ENCODE results near the gene CAST.

The CAST gene

GRCh38 chr5:96753848-96754247 is 91.7 kb downstream of the CAST start:
- Mint-ChIP-seq H3K9me3 (no peaks in the 10 kb centered on the region), H3K27me3 (no peaks in the 10 kb centered on the region), H3K27ac (no peak overlapping the region), H3K36me3 (peaks cover 4% of the 10 kb centered on the region), H3K4me3 (no peak overlapping the region), H3K4me1 (peaks cover 9% of the 10 kb centered on the region)

GRCh38 chr5:96755851-96756250 is 93.7 kb downstream of the CAST start:
- Mint-ChIP-seq H3K9me3 (no peaks in the 10 kb centered on the region), H3K36me3 (peaks cover 5% of the 10 kb centered on the region), H3K4me1 (peaks cover 13% of the 10 kb centered on the region), H3K27me3 (no peaks in the 10 kb centered on the region), H3K4me3 (no peak overlapping the region), H3K27ac (peak overlapping the region; percentile 72)

GRCh38 chr5:96756985-96757384 is 94.8 kb downstream of the CAST start:
- Mint-ChIP-seq H3K27me3 (no peaks in the 10 kb centered on the region), H3K9me3 (no peaks in the 10 kb centered on the region), H3K4me3 (no peak overlapping the region), H3K4me1 (peaks cover 12% of the 10 kb centered on the region), H3K36me3 (peaks cover 5% of the 10 kb centered on the region), H3K27ac (no peak overlapping the region)

DNA sequence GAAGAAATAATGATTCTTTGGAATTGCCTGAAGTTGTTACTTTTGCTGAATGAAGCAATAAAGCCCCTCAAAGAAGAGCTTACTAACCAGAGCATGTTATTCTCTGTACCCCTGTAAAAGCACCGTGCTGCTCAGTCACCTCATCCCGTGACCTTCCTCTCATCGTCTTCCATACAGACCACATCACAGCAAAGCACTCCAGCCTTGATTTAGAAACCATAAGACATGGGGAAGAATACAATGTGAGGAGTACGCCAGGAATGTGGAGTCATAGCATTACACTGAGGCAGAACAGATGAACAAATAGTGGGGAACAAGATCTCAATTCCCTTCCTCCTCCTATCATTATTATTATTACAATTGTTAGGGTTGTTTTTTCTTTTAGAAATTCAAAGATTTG is 96.4 kb downstream of the CAST start:
- H3K36me3 Mint-ChIP-seq, result peaks cover 5% of the 10 kb centered on the region
- no peaks in the 10 kb centered on the region for H3K27me3 Mint-ChIP-seq
- H3K4me3 Mint-ChIP-seq, result no peak overlapping the region
- H3K27ac Mint-ChIP-seq, result peak overlapping the region; percentile 88
- no peaks in the 10 kb centered on the region for H3K9me3 Mint-ChIP-seq
- peaks cover 15% of the 10 kb centered on the region for H3K4me1 Mint-ChIP-seq

GRCh38 chr5:96761618-96762017 is 99.4 kb downstream of the CAST start:
- Mint-ChIP-seq H3K4me1 (peaks cover 15% of the 10 kb centered on the region), H3K27me3 (no peaks in the 10 kb centered on the region), H3K36me3 (peaks cover 5% of the 10 kb centered on the region), H3K27ac (peak overlapping the region; percentile 46), H3K9me3 (no peaks in the 10 kb centered on the region), H3K4me3 (no peak overlapping the region)

DNA sequence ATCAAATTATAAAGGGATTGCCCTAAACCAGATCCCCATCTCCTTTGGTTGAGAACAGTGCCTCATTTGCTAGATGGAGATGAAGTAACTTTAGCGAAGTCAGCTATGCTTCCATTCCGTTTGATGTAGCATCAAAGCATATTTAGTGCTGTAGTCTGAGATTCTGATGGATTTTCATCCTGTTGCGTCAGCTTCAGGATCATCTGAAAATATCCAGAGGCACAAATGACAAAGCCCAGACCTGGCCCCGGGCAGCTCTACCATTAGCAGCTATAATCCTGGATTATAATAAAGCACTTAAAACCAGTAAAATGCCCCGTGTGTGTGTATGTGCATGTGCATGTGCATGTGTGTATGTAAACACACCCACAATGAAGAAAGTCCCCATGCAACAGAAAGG is 100.8 kb downstream of the CAST start:
- no peaks in the 10 kb centered on the region for H3K27me3 Mint-ChIP-seq
- H3K36me3 Mint-ChIP-seq, result peaks cover 6% of the 10 kb centered on the region
- H3K27ac Mint-ChIP-seq, result no peak overlapping the region
- no peaks in the 10 kb centered on the region for H3K9me3 Mint-ChIP-seq
- H3K4me3 Mint-ChIP-seq, result no peak overlapping the region
- peaks cover 15% of the 10 kb centered on the region for H3K4me1 Mint-ChIP-seq

DNA sequence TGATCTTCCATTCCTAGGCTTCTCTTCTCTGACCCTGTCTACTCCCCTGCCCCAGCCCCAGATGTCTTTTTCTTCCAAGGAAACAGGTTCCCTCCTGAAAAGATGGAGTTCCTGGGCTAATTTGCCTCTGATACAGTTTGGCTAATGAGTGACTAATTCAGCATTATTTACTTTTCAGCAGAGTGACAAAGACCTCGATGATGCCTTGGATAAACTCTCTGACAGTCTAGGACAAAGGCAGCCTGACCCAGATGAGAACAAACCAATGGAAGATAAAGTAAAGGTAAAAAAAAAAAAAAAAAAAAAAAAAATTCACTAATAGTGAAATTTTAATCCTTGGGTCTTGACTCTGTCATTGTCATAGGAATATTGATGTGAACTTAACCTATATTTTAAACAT is 102.9 kb downstream of the CAST start:
- H3K4me3 Mint-ChIP-seq, result no peak overlapping the region
- peaks cover 7% of the 10 kb centered on the region for H3K36me3 Mint-ChIP-seq
- peaks cover 6% of the 10 kb centered on the region for H3K4me1 Mint-ChIP-seq
- no peaks in the 10 kb centered on the region for H3K9me3 Mint-ChIP-seq
- peak overlapping the region; percentile 12 for H3K27ac Mint-ChIP-seq
- no peaks in the 10 kb centered on the region for H3K27me3 Mint-ChIP-seq

GRCh38 chr5:96768708-96769251 is 106.6 kb downstream of the CAST start:
- Mint-ChIP-seq H3K4me3 (no peak overlapping the region), H3K36me3 (peaks cover 12% of the 10 kb centered on the region), H3K9me3 (no peaks in the 10 kb centered on the region), H3K4me1 (peaks cover 12% of the 10 kb centered on the region), H3K27me3 (no peaks in the 10 kb centered on the region), H3K27ac (peak overlapping the region; percentile 48)

DNA sequence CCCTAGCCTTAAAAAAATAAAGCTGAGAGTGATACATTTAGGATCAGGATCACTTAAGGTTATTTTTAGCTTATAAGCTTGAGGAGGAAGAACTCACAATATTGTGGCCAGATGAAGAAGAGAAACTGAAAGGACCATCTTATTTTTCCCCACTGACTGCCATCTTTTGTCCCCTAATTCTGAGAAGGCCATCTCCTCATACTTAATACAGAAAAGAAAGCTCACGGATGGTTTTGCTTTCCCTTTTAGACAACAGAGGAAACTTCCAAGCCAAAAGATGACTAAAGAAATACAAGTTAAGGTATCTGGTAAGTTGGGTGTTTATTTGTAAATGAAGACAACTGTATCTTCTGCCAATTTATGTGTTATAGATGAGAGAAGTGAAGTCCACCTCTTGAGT is 109.2 kb downstream of the CAST start:
- peak overlapping the region; percentile 90 for H3K27ac Mint-ChIP-seq
- no peaks in the 10 kb centered on the region for H3K27me3 Mint-ChIP-seq
- H3K9me3 Mint-ChIP-seq, result no peaks in the 10 kb centered on the region
- no peak overlapping the region for H3K4me3 Mint-ChIP-seq
- peaks cover 18% of the 10 kb centered on the region for H3K36me3 Mint-ChIP-seq
- H3K4me1 Mint-ChIP-seq, result peaks cover 12% of the 10 kb centered on the region

- Mint-ChIP-seq H3K9me3 (no peaks in the 10 kb centered on the region), H3K27me3 (no peaks in the 10 kb centered on the region), H3K27ac (peak overlapping the region; percentile 9), H3K4me3 (no peak overlapping the region), H3K36me3 (peaks cover 18% of the 10 kb centered on the region), H3K4me1 (peaks cover 12% of the 10 kb centered on the region)
Observed at GRCh38 chr5:96772111-96772510, 109.9 kb downstream of the CAST start.

DNA sequence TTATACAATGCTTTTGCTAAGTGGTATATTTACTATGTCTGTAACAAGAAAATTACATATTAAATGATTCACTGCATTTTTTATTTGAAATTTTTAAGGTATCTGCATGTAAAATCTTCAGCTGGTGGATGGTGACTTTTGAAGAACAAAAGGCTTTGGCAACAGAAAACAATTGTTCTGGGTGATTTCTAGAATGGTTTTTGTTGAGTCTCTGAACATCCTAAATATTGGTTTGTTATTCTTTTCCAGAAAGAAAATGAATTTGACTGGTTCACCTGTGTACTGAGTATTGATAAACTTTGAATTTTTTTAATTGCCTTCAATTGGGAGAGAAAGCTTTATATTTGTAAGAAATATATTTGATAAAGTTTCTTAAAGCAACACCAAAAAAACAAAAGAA is 110.4 kb downstream of the CAST start:
- no peak overlapping the region for H3K4me3 Mint-ChIP-seq
- peaks cover 12% of the 10 kb centered on the region for H3K4me1 Mint-ChIP-seq
- no peaks in the 10 kb centered on the region for H3K27me3 Mint-ChIP-seq
- peak overlapping the region; percentile 19 for H3K27ac Mint-ChIP-seq
- no peaks in the 10 kb centered on the region for H3K9me3 Mint-ChIP-seq
- peaks cover 18% of the 10 kb centered on the region for H3K36me3 Mint-ChIP-seq

DNA sequence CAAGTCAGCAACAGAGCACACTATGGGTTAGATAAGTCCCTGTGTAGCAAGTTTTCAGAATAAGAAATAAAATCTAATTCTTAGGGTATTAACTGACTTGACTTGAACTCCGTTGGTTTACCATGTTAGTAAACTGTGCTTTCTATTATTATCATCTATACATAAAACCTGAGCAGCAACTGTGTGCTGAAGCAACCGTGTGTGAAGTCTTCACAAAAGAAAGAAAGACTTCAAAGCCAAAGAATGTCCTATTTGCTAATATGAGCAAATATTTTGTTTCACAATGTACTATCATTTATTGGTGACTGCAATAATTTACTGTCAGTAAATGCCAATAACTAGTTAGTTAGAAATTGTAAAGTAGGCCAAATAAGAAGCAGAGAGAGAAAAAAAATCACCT is 112.9 kb downstream of the CAST start:
- Mint-ChIP-seq H3K36me3 (peaks cover 28% of the 10 kb centered on the region), H3K27me3 (no peaks in the 10 kb centered on the region), H3K4me3 (no peak overlapping the region), H3K9me3 (no peaks in the 10 kb centered on the region), H3K4me1 (peaks cover 22% of the 10 kb centered on the region), H3K27ac (no peak overlapping the region)

GRCh38 chr5:96775689-96776088 is 113.5 kb downstream of the CAST start:
- H3K36me3 Mint-ChIP-seq, result peaks cover 24% of the 10 kb centered on the region
- peak overlapping the region; percentile 46 for H3K27ac Mint-ChIP-seq

GRCh38 chr5:96776621-96777020 is 114.4 kb downstream of the CAST start:
- Mint-ChIP-seq H3K4me3 (no peak overlapping the region), H3K27ac (no peak overlapping the region), H3K27me3 (no peaks in the 10 kb centered on the region), H3K9me3 (no peaks in the 10 kb centered on the region), H3K36me3 (peaks cover 27% of the 10 kb centered on the region), H3K4me1 (peaks cover 15% of the 10 kb centered on the region)

More at GRCh38 chr5:96775689-96776088, 113.5 kb downstream of the CAST start:
- H3K27me3 Mint-ChIP-seq, result no peaks in the 10 kb centered on the region
- H3K9me3 Mint-ChIP-seq, result no peaks in the 10 kb centered on the region
- no peak overlapping the region for H3K4me3 Mint-ChIP-seq
- peaks cover 22% of the 10 kb centered on the region for H3K4me1 Mint-ChIP-seq

DNA sequence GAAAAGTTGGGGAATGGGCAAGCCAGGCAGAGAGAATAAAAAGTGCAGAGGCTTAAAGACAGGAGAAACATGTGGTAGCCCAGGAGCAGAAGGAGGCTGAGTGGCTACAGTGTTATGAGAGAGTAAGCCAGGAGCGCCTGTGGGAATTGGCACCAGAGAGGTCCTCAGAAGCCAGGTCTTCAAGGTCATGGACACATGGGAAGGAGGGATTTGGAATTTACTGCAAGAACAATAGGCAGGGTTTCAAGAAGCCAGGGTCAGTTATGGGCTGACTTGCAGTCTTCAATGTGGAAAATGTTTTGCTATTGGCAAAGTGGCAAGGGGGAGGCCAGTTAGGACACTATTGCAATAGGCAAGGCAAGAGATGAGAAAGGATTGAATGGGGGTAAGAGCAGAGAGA is 116.2 kb downstream of the CAST start:
- H3K36me3 Mint-ChIP-seq, result peaks cover 27% of the 10 kb centered on the region
- H3K4me3 Mint-ChIP-seq, result no peak overlapping the region
- H3K4me1 Mint-ChIP-seq, result peaks cover 10% of the 10 kb centered on the region
- H3K27me3 Mint-ChIP-seq, result no peaks in the 10 kb centered on the region
- H3K9me3 Mint-ChIP-seq, result no peaks in the 10 kb centered on the region
- peak overlapping the region; percentile 74 for H3K27ac Mint-ChIP-seq

DNA sequence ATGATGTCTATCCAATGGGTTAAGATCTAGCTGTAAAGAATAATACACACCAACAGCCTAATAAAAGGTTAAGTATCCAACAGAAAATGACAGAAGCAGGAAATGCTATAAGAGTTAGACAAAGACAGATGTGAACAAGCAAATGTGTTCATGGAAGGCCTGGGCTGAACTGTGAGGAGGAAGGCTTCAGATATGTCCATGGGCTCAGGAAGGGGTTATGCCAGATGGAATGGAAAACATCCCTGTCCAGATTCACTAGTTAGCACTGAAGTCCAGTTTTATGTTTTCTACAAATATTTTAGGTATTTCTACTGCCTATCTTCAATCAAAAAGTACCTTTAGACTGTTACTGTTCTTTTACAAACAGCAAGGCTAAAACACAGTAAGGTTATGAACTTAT is 118.5 kb downstream of the CAST start:
- peaks cover 22% of the 10 kb centered on the region for H3K36me3 Mint-ChIP-seq
- H3K4me3 Mint-ChIP-seq, result no peak overlapping the region
- no peaks in the 10 kb centered on the region for H3K27me3 Mint-ChIP-seq
- H3K4me1 Mint-ChIP-seq, result peaks cover 10% of the 10 kb centered on the region
- H3K9me3 Mint-ChIP-seq, result no peaks in the 10 kb centered on the region
- peak overlapping the region; percentile 81 for H3K27ac Mint-ChIP-seq
